Keratinocyte (primary cell): Measurements from ENCODE around the gene NHSL1.

Experiments used
- EZH2 ChIP-seq: IDR thresholded peaks from one replicate; pipeline ENCODE4 v1.6.1; 2012; ENCODE audit warnings: inconsistent platforms, mild to moderate bottlenecking, low read length, moderate library complexity
- TF ChIP-seq, protein P1 (sequence below), 3 experiments: IDR thresholded peaks in 1 of 3; conservative IDR thresholded peaks in 1 of 3; optimal IDR thresholded peaks in 1 of 3; 2 replicates in 2 of 3; 3 replicates in 1 of 3; pipeline versions ENCODE3 to v1.5.1; 2011; ENCODE audit warnings: low read length in 3 of 3, mild to moderate bottlenecking in 3 of 3, moderate library complexity in 2 of 3, control low read depth in 1 of 3, inconsistent platforms in 1 of 3; ENCODE audit not compliant: insufficient read depth in 2 of 3; ENCODE audit errors: extremely low read depth in 1 of 3

DNA sequence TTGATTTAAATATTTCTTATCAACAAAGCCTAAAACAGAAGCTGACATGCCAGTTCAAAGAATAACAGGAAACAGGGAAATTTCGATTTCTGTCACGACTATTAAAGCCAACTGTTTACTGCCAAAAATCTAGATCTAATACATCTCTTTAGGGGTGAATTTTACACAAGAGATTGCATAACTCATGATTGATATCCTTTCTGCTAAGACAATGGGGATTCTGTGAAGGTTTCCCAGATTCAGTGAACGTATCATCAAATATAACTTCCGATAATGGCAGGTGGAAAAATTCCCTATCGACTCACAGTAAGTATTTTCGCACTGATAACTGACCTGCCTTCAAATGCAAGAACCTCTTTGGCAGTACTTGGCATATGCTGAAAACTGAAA lies 42.9 kb downstream of the NHSL1 start:
- TF ChIP-seq, protein P1, sequence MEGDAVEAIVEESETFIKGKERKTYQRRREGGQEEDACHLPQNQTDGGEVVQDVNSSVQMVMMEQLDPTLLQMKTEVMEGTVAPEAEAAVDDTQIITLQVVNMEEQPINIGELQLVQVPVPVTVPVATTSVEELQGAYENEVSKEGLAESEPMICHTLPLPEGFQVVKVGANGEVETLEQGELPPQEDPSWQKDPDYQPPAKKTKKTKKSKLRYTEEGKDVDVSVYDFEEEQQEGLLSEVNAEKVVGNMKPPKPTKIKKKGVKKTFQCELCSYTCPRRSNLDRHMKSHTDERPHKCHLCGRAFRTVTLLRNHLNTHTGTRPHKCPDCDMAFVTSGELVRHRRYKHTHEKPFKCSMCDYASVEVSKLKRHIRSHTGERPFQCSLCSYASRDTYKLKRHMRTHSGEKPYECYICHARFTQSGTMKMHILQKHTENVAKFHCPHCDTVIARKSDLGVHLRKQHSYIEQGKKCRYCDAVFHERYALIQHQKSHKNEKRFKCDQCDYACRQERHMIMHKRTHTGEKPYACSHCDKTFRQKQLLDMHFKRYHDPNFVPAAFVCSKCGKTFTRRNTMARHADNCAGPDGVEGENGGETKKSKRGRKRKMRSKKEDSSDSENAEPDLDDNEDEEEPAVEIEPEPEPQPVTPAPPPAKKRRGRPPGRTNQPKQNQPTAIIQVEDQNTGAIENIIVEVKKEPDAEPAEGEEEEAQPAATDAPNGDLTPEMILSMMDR (optimal IDR thresholded peaks at IDR 0.05 in 1 of 3, IDR thresholded peaks at IDR 0.05 in 1 of 3, conservative IDR thresholded peaks at IDR 0.05 in 1 of 3; ENCODE audit: extremely low read depth in 1 of 3, insufficient read depth in 2 of 3, low read length in 3 of 3) = no peak
- TF ChIP-seq EZH2 = no peak
